RWPE2 (cell line): ENCODE results near the gene OR10A5.
"Not testable (repeated sequence)": the region's sequence is repeated elsewhere in the genome, so short reads cannot be mapped to it uniquely, and the experiment has no call there.

Experiments used
- ATAC-seq: fragments of 200-7000 bp; cut with Tn5 transposase; 3 replicates; pipeline ENCODE4 v1.9.1; 2021; ENCODE audit warnings: low read depth
- DNase-seq: peaks from one replicate; pipeline ENCODE4 v3.0.0-alpha.2; 2020; ENCODE audit warnings: low spot score
- H3K27ac ChIP-seq: fragments of 450-650 bp; 2 replicates; pipeline ENCODE4 v1.5.1; 2017; ENCODE audit warnings: mild to moderate bottlenecking; ENCODE audit not compliant: poor library complexity, severe bottlenecking
- H3K27me3 ChIP-seq: fragments of 250-450 bp; sonication (Bioruptor Pico); 2 replicates; pipeline ENCODE4 v1.5.1; 2021; ENCODE audit warnings: mild to moderate bottlenecking, moderate library complexity; ENCODE audit not compliant: insufficient read depth, poor library complexity, severe bottlenecking
- H3K36me3 ChIP-seq: fragments of 250-450 bp; sonication (Bioruptor Pico); 2 replicates; pipeline ENCODE4 v1.5.1; 2020; ENCODE audit warnings: low read depth, mild to moderate bottlenecking, moderate library complexity
- H3K4me1 ChIP-seq: fragments of 250-450 bp; sonication (Bioruptor Pico); 2 replicates; pipeline ENCODE4 v1.5.1; 2021; ENCODE audit warnings: mild to moderate bottlenecking, moderate library complexity; ENCODE audit not compliant: insufficient read depth, poor library complexity, severe bottlenecking
- H3K4me3 ChIP-seq: fragments of 250-450 bp; sonication (Bioruptor Pico); 2 replicates; pipeline ENCODE4 v1.5.1; 2021; ENCODE audit warnings: mild to moderate bottlenecking, moderate library complexity; ENCODE audit not compliant: severe bottlenecking
- H3K9me3 ChIP-seq: fragments of 250-450 bp; sonication (Bioruptor Pico); 2 replicates; pipeline ENCODE4 v1.5.1; 2021; ENCODE audit warnings: mild to moderate bottlenecking, moderate library complexity; ENCODE audit not compliant: severe bottlenecking
- TF ChIP-seq, protein P1 (sequence below): fragments of 450-650 bp; IDR thresholded peaks from one replicate; pipeline ENCODE4 v1.5.1; 2017; ENCODE audit warnings: mild to moderate bottlenecking, moderate library complexity; ENCODE audit not compliant: poor library complexity, severe bottlenecking

OR10A5 gene

DNA sequence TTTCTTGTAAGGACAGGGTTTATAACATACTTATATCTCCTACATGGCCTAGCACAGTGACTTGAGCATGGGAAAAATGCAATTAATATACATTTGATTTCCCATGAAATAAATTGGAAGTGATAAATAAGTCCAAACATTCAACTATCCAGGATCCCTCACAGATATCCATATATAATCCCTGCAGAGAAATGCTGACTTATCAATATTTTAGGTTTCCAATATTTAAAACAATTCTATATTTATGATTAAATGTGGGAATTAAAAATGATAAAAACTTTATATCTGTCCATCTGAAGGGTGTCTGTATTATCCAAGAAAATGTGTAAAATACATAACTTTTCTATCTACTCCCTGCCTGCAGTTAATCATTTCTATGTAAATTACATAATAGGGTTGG is 37.3 kb downstream of the OR10A5 start:
- Histone ChIP-seq H3K27ac (no peak overlapping the region), H3K36me3 (no peaks in the 10 kb centered on the region), H3K9me3 (no peaks in the 10 kb centered on the region), H3K4me3 (no peak overlapping the region), H3K27me3 (peaks cover 3% of the 10 kb centered on the region), H3K4me1 (no peaks in the 10 kb centered on the region)
- no peak for ATAC-seq
- TF ChIP-seq, protein P1, sequence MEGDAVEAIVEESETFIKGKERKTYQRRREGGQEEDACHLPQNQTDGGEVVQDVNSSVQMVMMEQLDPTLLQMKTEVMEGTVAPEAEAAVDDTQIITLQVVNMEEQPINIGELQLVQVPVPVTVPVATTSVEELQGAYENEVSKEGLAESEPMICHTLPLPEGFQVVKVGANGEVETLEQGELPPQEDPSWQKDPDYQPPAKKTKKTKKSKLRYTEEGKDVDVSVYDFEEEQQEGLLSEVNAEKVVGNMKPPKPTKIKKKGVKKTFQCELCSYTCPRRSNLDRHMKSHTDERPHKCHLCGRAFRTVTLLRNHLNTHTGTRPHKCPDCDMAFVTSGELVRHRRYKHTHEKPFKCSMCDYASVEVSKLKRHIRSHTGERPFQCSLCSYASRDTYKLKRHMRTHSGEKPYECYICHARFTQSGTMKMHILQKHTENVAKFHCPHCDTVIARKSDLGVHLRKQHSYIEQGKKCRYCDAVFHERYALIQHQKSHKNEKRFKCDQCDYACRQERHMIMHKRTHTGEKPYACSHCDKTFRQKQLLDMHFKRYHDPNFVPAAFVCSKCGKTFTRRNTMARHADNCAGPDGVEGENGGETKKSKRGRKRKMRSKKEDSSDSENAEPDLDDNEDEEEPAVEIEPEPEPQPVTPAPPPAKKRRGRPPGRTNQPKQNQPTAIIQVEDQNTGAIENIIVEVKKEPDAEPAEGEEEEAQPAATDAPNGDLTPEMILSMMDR: no peak
- no peak for DNase-seq

DNA sequence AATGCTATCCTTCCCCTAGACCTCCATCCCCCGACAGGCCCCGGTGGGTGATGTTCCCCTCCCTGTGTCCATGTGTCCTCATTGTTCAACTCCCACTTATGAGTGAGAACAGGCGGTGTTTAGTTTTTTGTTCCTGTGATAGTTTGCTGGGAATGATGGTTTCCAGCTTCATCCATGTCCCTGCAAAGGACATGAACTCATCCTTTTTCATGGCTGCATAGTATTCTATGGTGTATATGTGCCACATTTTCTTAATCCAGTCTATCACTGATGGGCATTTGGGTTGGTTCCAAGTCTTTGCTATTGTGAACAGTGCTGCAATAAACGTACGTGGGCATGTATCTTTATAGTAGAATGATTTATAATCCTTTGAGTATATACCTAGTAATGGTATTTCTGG is 42.2 kb downstream of the OR10A5 start:
- ATAC-seq, DNase-seq, H3K27ac ChIP-seq, H3K27me3 ChIP-seq, H3K9me3 ChIP-seq, H3K4me1 ChIP-seq, H3K36me3 ChIP-seq, H3K4me3 ChIP-seq: not testable (repeated sequence)

DNA sequence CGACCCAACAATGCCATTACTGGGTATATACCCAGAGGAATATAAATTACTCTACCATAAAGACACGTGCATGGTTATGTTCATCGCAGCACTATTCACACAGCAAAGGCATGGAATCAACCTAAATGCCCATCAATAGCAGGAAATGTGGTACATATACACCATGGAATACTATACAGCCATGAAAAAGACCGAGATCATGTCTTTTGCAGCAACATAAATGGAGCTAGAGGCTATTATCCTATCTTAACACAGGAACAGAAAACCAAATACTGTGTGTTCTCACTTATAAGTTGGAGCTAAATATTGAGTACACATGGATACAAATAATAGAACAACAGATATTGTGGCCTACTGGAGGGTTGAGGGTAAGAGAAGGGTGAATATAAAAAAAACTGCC is 43.3 kb downstream of the OR10A5 start:
- H3K9me3 ChIP-seq: no peaks in the 10 kb centered on the region
- no peak overlapping the region for H3K4me3 ChIP-seq
- peaks cover 3% of the 10 kb centered on the region for H3K27me3 ChIP-seq
- no peaks in the 10 kb centered on the region for H3K4me1 ChIP-seq
- ATAC-seq: no peak
- DNase-seq: no peak
- TF ChIP-seq, protein P1: no peak
- H3K27ac ChIP-seq: no peak overlapping the region
- H3K36me3 ChIP-seq: no peaks in the 10 kb centered on the region

DNA sequence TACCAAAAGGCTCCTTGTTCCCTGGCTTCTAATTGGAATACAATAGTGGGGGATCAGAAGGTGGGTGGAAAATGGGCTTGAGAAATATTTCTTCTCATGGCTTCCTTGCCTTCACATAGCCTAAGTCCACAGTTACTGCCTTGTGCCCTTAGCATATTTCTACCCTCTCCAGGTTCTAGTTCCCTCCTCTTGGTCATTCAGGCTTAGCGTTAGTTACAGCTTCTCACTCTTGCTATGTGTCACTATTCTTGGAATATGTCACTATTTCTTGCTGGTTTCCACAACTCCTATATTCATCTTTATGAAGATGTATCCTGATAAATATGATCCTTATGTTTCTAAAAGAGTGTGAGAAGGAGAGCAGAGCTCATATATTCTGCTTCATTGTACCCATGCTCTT is 44.4 kb downstream of the OR10A5 start:
- H3K4me3 ChIP-seq: no peak overlapping the region
- H3K9me3 ChIP-seq: no peaks in the 10 kb centered on the region
- H3K4me1 ChIP-seq: no peaks in the 10 kb centered on the region
- no peak for ATAC-seq
- TF ChIP-seq, protein P1: no peak
- H3K27ac ChIP-seq: no peak overlapping the region
- no peak for DNase-seq
- no peaks in the 10 kb centered on the region for H3K36me3 ChIP-seq
- no peaks in the 10 kb centered on the region for H3K27me3 ChIP-seq

DNA sequence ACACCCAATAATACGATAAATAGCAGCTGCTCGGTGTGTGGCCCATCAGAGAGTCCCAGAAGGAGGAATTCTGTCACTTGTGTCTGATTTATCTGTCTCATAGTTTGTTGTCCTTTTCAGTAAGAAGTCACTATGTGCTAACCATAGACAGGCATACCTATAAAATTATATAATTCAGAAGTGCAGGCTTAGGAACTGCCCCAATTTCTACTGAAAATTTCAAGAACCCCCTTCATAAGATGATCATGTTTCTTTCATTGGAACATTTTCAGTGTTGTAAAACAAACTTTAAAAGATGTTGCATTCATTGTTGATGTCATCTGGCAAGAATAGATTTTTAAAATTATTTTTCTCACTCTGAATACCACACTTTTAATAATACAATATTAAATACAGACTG is 46.9 kb downstream of the OR10A5 start, which contains the start of gene OR2D2:
Gene OR2D2 (minus strand): TSS at position 101 of the 400 bp plus-strand sequence. CDS start 0 bp downstream, at position 101.
- TF ChIP-seq, protein P1: no peak
- H3K36me3 ChIP-seq: no peaks in the 10 kb centered on the region
- H3K4me3 ChIP-seq: no peak within 1 kb of the TSS
- H3K9me3 ChIP-seq: no peaks in the 10 kb centered on the region
- no peaks in the 10 kb centered on the region for H3K4me1 ChIP-seq
- no peaks in the 10 kb centered on the region for H3K27me3 ChIP-seq
- DNase-seq (no peak), ATAC-seq (no peak)
- no peak within 1 kb of the TSS for H3K27ac ChIP-seq
